ENCODE measurements around the gene CEACAM5.

The CEACAM5 gene

DNA sequence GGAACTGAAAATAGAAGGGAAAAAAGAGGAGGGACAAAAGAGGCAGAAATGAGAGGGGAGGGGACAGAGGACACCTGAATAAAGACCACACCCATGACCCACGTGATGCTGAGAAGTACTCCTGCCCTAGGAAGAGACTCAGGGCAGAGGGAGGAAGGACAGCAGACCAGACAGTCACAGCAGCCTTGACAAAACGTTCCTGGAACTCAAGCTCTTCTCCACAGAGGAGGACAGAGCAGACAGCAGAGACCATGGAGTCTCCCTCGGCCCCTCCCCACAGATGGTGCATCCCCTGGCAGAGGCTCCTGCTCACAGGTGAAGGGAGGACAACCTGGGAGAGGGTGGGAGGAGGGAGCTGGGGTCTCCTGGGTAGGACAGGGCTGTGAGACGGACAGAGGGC lies at the start of gene CEACAM5:
Gene CEACAM5 (plus strand): TSS at position 146 of the 400 bp plus-strand sequence. CDS start 106 bp downstream, at position 252.
- in situ Hi-C loops (cut with MboI; ENCODE audit: low sequenced_read_pairs): no loop called here
- H3K9me3 ChIP-seq: no peaks in the 10 kb centered on the region
- H3K36me3 ChIP-seq (replicated peaks): no peaks in the 10 kb centered on the region
- no peak within 1 kb of the TSS for H3K4me3 ChIP-seq
- H3K27me3 ChIP-seq (ENCODE audit: low read depth): peaks cover 15% of the 10 kb centered on the region
- no peak for DNase-seq (ENCODE audit: low spot score in 2 of 2)
- no peaks in the 10 kb centered on the region for H3K4me1 ChIP-seq

DNA sequence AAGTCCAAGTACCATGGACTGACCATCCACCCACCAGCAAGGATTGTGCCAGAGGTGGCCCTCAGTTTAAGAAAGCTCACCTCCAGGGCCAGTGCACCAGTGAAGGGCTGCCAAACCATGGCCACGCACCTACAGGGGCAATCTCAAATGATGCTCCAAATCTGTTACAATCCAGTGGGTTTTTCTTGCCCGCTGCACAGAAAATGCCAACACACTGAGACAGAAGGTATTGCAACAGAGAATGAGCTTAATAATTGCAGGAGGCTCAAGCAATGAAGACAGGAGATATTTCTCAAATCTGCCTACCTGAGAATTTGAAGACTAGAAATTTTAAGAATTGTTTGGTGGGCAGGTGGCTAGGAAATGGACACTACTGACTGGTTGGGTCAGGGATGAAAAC lies 42.4 kb upstream of the CEACAM5 start:
- Histone ChIP-seq H3K9me3 (no peaks in the 10 kb centered on the region), H3K36me3 (replicated peaks) (no peaks in the 10 kb centered on the region), H3K4me1 (no peaks in the 10 kb centered on the region), H3K27me3 (ENCODE audit: low read depth) (no peaks in the 10 kb centered on the region), H3K4me3 (no peak overlapping the region)
- DNase-seq (ENCODE audit: low spot score in 2 of 2): no peak
- in situ Hi-C loops (cut with MboI; ENCODE audit: low sequenced_read_pairs): no loop called here

DNA sequence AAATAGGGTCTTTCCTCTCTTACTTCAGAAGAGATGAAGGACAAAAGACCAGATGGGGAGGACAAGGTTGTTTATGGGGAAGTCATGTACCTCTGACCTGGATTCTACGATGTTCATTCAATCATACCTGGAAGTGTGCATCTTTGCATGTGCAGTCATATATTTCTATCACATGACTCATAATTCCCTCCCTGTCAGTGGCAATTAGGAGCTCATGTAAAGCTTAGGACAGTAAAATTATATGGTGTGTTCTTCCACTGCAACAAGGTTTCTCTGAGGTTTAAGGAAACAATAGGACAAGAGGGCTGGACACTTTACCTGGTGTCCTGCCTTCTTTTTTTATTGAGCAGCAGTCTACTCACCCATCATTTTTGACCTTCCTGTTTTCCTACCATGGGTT lies 40.1 kb upstream of the CEACAM5 start:
- no peaks in the 10 kb centered on the region for H3K27me3 ChIP-seq (ENCODE audit: low read depth)
- H3K36me3 ChIP-seq (replicated peaks): no peaks in the 10 kb centered on the region
- no peak for DNase-seq (ENCODE audit: low spot score in 2 of 2)
- H3K9me3 ChIP-seq: no peaks in the 10 kb centered on the region
- no peak overlapping the region for H3K4me3 ChIP-seq
- no peaks in the 10 kb centered on the region for H3K4me1 ChIP-seq
- in situ Hi-C loops (cut with MboI; ENCODE audit: low sequenced_read_pairs): no loop called here

DNA sequence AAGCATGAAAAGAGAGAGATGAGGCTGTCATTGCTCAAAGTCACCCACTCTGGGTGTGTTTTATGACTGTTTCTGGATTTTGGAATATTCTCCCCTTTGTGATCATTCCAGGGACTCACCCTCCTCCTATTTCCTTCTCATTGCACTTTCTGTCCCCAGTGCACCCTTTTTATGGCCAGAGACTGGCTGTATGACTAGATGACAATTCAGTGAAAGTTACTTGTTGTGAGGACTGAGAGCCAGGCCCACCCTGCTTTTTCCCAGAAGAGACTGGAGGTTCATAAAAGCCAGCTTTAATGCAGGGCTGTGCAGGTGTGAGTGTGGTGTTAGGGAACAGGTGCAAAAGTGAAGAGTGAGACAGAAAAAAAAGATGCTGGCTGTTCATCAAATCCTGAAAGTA lies 37.7 kb upstream of the CEACAM5 start:
- no peaks in the 10 kb centered on the region for H3K4me1 ChIP-seq
- H3K9me3 ChIP-seq: no peaks in the 10 kb centered on the region
- H3K4me3 ChIP-seq: no peak overlapping the region
- H3K36me3 ChIP-seq (replicated peaks): no peaks in the 10 kb centered on the region
- H3K27me3 ChIP-seq (ENCODE audit: low read depth): no peaks in the 10 kb centered on the region
- no peak for DNase-seq (ENCODE audit: low spot score in 2 of 2)
- in situ Hi-C loops (cut with MboI; ENCODE audit: low sequenced_read_pairs): no loop called here

DNA sequence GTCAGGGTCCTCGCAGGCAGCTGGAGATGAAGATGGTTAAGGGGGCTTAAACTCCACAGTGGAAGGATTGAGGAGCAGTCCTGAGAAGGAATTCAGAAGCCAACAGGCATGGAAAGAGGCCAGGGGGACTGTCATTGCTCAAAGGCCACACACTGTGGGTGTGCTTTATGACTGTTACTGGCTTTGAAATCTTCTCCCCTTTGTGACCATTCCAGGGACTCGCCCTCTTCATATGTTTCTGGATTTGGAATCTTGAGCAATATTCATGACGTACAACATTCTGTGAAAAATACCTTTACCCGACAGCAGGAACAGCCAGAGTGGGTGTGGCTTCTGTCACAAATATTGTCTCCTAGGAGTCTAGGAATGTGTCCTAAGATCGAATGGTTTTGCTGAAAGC lies 36.9 kb upstream of the CEACAM5 start:
- Histone ChIP-seq H3K4me1 (no peaks in the 10 kb centered on the region), H3K27me3 (ENCODE audit: low read depth) (no peaks in the 10 kb centered on the region), H3K36me3 (replicated peaks) (no peaks in the 10 kb centered on the region), H3K9me3 (no peaks in the 10 kb centered on the region), H3K4me3 (no peak overlapping the region)
- in situ Hi-C loops (cut with MboI; ENCODE audit: low sequenced_read_pairs): no loop called here
- no peak for DNase-seq (ENCODE audit: low spot score in 2 of 2)

DNA sequence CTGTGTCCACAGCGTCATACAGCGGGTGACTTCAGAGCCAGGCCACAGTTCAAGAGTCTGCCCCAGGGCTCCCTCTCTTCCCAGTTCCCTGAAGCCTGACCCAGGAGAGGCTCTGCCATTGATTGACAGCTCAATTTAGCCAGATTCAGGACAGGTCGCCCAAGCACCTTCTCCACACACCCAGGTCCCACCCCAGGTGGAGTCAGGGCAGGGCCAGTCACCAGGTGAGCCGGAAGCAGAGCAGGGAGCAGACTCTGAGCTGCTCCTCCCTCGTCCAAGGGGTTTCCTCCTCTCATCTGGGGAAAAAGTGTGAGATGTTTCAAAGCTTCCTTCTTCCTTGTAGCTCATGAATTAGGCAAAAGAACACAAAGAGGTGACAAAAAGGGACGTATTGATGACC lies 26.0 kb upstream of the CEACAM5 start:
- H3K36me3 ChIP-seq (replicated peaks): no peaks in the 10 kb centered on the region
- no peaks in the 10 kb centered on the region for H3K9me3 ChIP-seq
- H3K4me1 ChIP-seq: no peaks in the 10 kb centered on the region
- H3K27me3 ChIP-seq (ENCODE audit: low read depth): peaks cover 1% of the 10 kb centered on the region; the same call in 1 of the 2 replicates
- H3K4me3 ChIP-seq: no peak overlapping the region
- DNase-seq (ENCODE audit: low spot score in 2 of 2): no peak
- in situ Hi-C loops (cut with MboI; ENCODE audit: low sequenced_read_pairs): no loop called here

DNA sequence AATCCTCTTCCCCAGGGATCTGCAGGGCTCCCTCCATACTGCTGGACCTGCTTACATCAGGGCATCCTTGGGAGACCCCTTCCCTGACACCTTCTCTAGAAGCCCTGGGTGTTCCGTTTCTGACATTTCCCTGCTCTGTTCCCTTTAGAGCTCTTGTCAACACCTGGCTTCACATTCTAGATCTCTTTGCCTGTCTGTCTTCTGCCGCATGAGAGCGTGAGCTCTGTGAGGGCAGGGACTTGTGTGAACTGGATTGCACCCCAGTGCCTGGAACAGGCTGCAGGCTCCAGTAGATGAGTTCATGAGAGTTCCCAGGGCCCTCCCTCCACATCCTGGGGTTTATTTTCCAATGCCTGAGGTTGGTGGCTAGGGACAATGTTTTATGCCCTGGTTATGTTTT lies 21.0 kb upstream of the CEACAM5 start:
- in situ Hi-C loops (cut with MboI; ENCODE audit: low sequenced_read_pairs): no loop called here
- H3K4me1 ChIP-seq: no peaks in the 10 kb centered on the region
- DNase-seq (ENCODE audit: low spot score in 2 of 2): no peak
- H3K36me3 ChIP-seq (replicated peaks): no peaks in the 10 kb centered on the region
- no peaks in the 10 kb centered on the region for H3K27me3 ChIP-seq (ENCODE audit: low read depth)
- H3K4me3 ChIP-seq: no peak overlapping the region
- no peaks in the 10 kb centered on the region for H3K9me3 ChIP-seq

DNA sequence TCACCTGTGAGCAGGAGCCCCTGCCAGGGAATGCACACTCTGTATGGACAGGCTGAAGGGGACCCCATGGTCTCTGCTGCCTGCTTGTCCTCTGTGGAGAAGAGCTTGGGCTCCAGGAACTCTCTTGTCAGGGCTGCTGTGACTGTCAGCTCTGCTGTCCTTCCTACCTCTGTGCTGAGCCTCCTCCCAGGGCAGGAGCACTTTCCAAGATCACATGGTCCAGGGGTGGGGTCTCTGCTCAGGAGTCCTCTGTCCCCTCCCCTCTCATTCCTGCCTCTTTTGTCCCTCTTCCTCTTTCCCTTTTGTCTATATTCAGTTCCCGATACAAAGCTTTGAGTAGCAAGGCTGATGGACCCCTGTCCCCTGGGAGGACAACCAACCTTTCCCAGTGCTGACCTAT lies 20.3 kb upstream of the CEACAM5 start, which contains the start of gene CEACAM7:
Gene CEACAM7 (minus strand): TSS at position 173 of the 400 bp plus-strand sequence. CDS start 105 bp downstream, at position 68.
- Histone ChIP-seq H3K36me3 (replicated peaks) (no peaks in the 10 kb centered on the region), H3K4me3 (no peak within 1 kb of the TSS), H3K4me1 (no peaks in the 10 kb centered on the region), H3K27me3 (ENCODE audit: low read depth) (no peaks in the 10 kb centered on the region), H3K9me3 (no peaks in the 10 kb centered on the region)
- in situ Hi-C loops (cut with MboI; ENCODE audit: low sequenced_read_pairs): no loop called here
- no peak for DNase-seq (ENCODE audit: low spot score in 2 of 2)

DNA sequence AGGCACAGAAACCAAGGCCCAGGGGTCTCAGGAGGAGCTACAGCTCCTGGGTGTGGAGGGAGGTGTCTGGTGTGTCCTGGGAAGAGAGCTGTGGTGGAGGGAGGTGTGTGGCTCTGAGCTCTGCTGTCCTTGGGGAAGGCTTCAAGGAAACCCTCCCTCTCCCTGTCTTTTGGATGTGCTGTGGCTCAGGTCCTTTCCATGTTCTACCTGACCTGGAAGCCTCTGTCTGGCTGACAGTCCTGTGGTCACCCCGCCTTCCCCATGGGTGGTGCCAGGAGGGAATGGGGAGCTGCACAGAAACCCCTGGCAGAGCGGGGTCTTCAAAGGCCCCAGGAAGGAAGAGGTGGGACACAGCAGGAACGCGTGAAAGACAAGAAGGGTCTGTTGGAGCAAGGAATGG lies 19.7 kb upstream of the CEACAM5 start:
- no peaks in the 10 kb centered on the region for H3K9me3 ChIP-seq
- in situ Hi-C loops (cut with MboI; ENCODE audit: low sequenced_read_pairs): no loop called here
- no peaks in the 10 kb centered on the region for H3K4me1 ChIP-seq
- H3K27me3 ChIP-seq (ENCODE audit: low read depth): no peaks in the 10 kb centered on the region
- no peak overlapping the region for H3K4me3 ChIP-seq
- H3K36me3 ChIP-seq (replicated peaks): no peaks in the 10 kb centered on the region
- no peak for DNase-seq (ENCODE audit: low spot score in 2 of 2)

DNA sequence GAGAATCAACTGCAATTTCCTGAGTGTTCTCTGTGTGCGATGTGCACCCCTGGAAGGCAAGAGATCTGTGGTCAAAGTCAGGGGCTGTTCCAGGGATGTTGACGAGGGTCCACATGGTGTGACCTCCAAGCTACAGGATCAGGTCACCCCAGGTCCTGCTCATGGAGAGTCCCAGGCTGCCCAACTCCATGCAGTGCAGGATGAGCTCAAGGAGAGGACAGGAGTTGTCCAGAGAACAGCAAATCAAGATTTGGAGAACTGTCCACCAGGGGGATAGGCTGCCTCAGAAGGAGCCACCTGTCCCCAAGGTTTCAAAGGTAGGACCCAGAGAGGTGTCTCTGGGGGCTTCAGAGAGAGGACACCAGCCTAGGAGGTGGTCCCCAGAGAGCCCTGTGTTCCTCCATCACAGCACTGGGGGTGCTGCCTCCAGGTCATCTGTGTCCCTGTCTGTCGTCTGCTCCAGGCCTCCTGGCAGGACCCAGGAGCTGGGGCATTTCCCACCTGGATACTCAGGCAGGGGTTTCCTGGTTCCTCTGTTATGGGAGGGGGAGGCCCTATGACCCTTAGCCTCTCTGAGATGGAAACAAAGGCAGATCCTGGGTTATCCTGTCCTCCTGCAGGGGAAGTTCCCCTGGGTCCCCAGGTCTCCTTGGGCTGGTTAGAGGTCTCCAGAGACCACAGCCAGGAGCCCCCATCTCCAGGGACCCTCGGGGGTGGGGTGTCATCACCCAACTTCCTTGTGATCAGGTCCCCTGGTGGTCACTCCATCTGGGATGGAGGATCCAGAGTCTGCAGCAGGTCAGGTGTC lies 18.2 kb upstream of the CEACAM5 start:
- H3K36me3 ChIP-seq (replicated peaks): no peaks in the 10 kb centered on the region
- no peak overlapping the region for H3K4me3 ChIP-seq
- no peaks in the 10 kb centered on the region for H3K9me3 ChIP-seq
- H3K4me1 ChIP-seq: no peaks in the 10 kb centered on the region
- in situ Hi-C loops (cut with MboI; ENCODE audit: low sequenced_read_pairs): loop anchor here (5.0 kb wide), 1 partner anchor 57 kb away; no protein-coding TSS in a partner anchor
- no peaks in the 10 kb centered on the region for H3K27me3 ChIP-seq (ENCODE audit: low read depth)
- DNase-seq (ENCODE audit: low spot score in 2 of 2): no peak

DNA sequence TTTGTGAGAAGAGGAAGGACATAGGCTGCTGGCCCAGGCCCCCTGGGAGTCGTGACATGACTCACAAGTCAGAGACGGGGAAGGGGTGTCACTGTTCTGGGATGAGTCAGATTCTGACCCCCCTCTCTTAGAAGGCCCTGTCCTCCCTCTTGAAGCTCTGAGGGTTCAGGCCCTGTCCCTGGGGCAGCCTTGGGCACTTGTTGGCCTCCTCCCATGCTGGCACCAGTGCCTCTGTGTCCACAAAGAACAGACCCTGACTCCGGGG lies 17.7 kb upstream of the CEACAM5 start:
- DNase-seq (ENCODE audit: low spot score in 2 of 2): no peak
- Histone ChIP-seq H3K27me3 (ENCODE audit: low read depth) (no peaks in the 10 kb centered on the region), H3K36me3 (replicated peaks) (no peaks in the 10 kb centered on the region), H3K9me3 (no peaks in the 10 kb centered on the region), H3K4me1 (no peaks in the 10 kb centered on the region), H3K4me3 (no peak overlapping the region)
- in situ Hi-C loops (cut with MboI; ENCODE audit: low sequenced_read_pairs): loop anchor here (5.0 kb wide), 1 partner anchor 57 kb away; no protein-coding TSS in a partner anchor

DNA sequence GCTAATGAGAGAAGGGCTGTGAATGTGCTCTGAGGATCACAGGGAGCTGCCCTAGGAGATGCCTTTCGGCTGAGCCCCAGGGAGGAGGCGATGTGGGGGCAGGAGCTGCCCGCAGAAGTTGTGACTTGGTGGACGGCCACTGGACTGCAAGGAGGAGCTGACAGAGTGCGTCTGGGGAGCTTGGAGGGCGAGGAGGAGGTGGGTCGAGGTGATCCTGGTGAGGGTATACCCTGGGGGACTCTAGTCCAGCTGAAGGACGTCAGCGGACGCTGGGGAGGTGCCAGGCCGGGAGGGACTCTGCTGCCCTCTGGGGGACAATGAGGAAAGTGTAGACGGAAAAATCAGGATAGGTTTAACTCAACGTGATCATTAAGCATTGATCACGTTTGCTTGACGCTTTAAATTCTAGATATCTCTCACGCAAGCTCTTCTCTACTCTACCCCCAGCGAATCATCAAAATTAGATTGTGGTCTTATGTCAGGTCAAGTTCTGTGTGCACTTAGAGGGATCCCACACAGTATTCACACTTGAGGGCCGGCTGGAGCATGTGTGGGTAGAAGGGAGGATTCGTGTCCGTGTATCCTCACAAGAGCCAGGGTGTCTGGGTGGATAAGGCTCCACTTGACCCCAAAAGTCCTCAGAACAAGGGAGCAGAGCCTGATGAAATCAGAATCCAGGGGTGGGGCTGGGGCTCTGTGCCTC lies 17.0 kb upstream of the CEACAM5 start:
- H3K27me3 ChIP-seq (ENCODE audit: low read depth): no peaks in the 10 kb centered on the region
- in situ Hi-C loops (cut with MboI; ENCODE audit: low sequenced_read_pairs): loop anchor here (5.0 kb wide), 1 partner anchor 56 kb away; no protein-coding TSS in a partner anchor
- H3K4me1 ChIP-seq: no peaks in the 10 kb centered on the region
- H3K9me3 ChIP-seq: no peaks in the 10 kb centered on the region
- peak; percentile 4 to 60 for DNase-seq (ENCODE audit: low spot score in 2 of 2)
- H3K36me3 ChIP-seq (replicated peaks): no peaks in the 10 kb centered on the region
- H3K4me3 ChIP-seq: no peak overlapping the region

DNA sequence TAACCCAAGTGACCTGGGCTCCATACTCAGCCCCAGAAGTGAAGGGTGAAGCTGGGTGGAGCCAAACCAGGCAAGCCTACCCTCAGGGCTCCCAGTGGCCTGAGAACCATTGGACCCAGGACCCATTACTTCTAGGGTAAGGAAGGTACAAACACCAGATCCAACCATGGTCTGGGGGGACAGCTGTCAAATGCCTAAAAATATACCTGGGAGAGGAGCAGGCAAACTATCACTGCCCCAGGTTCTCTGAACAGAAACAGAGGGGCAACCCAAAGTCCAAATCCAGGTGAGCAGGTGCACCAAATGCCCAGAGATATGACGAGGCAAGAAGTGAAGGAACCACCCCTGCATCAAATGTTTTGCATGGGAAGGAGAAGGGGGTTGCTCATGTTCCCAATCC lies 14.2 kb upstream of the CEACAM5 start:
- no peaks in the 10 kb centered on the region for H3K36me3 ChIP-seq (replicated peaks)
- no peak for DNase-seq (ENCODE audit: low spot score in 2 of 2)
- no peaks in the 10 kb centered on the region for H3K9me3 ChIP-seq
- H3K27me3 ChIP-seq (ENCODE audit: low read depth): no peaks in the 10 kb centered on the region
- no peaks in the 10 kb centered on the region for H3K4me1 ChIP-seq
- H3K4me3 ChIP-seq: no peak overlapping the region
- in situ Hi-C loops (cut with MboI; ENCODE audit: low sequenced_read_pairs): loop anchor here (5.0 kb wide), 1 partner anchor 53 kb away; no protein-coding TSS in a partner anchor

Measured in HAP-1 (cell line).